SHP77 treated with DMSO at 0.1 percent for 48 hours (cell line): ENCODE data around the gene OBSL1.

Source experiments
- DNase-seq: peaks from one replicate; lab custom pipeline; 2025; lab: John Stamatoyannopoulos, UW

Gene OBSL1

DNA sequence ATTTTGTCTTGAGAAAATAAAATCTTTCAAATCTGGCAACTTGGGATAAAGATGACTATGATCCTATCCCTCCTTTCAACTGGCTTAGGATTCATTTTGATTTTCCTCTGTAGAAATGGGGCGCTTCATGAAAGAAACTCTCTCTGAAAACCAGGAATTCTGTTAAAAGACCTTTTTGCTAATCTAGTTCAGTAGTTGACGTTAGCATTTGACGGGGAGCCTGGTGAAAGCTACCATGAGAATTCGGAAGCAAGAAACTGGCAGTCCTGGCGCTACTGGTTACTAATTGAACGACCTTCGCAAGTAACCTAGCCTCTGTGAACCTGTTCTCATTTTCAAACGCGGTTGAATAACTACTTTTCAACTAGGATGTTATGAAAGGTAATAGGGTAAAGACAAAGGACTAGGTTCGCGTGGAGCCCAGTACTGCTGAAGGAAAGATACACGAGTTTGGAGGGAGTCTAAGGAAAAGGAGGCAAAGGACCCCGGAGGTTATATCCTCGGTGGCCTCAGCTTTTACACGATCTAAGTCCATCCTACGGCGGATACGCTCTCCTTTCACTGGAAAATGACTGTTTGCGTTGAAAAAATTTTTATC is 25.7 kb upstream of the OBSL1 start:
- DNase-seq: no peak

DNA sequence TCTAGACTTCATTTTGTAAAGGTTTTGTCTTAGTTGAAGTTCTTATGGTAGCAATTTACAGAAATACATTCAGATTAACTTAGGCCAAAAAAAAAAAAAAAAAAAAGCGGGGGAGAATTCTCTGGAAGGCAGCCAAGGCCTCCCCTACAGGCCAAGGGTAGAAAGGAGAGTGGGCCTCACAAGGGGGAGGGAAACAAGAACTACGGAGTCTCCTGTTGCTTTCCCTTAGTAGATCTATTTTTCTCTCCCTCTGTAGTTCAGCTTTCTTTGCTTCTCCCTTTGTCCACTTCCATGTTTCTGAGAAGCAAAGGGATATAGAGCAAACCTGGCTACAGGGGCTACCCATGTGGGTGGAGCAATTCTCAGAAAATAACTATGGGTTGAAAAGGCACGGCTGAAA is 23.9 kb upstream of the OBSL1 start:
- no peak for DNase-seq

DNA sequence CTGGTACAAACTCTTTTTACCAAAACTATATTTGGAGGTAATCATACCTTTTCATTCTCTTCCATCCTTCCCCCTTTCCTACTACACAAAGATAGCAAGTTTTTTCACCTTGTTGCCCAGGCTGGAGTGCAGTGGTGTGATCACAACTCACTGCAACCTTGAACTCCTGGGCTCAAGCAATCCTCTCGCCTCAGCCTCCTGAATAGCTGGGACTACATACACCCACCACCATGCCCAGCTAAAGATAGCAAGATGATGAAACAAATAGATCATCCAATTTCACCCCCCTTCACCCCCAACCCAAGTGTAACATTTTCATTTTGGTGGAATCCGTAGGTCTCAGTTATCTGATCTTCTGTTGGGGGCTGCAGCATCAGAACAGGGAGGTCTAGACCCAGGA is 21.8 kb upstream of the OBSL1 start:
- DNase-seq: no peak

DNA sequence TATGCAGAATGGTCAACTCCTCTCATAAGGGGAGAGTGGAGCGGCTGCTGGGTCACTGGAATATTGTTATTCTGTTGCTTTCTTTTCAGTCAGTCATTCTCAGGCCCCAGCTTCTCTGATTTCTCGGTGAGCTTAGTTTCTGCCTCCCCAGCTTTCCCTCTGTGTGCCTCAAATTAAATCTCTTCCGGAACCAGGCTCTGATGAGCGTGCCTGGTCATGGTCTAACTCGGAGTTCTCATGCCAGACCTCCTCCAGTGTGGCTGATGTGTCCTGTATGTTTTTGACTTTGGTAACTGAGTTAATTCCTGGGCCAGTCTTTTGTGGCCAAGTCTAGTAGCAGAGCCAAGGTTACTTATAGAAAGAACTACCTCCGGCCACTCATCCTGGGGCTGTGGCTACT is 21.4 kb upstream of the OBSL1 start:
- no peak for DNase-seq

DNA sequence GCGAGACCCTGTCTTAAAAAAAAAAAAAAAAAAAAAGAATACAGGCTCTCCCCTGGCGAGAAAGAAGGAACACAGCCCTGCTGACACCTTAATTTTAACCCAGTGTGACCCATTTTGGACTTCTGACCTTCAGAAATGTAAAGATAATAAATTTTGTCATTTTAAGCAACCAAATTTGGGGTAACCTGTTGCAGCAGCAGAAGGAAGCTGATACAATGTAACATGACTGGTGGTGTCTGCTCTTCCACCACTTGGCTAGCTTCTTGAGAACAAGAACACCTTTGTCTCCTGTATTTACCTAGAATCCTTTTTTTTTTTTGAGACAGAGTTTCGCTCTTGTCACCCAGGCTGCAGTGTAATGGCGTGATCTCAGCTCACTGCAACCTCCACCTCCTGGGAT is 19.8 kb upstream of the OBSL1 start:
- DNase-seq: no peak

DNA sequence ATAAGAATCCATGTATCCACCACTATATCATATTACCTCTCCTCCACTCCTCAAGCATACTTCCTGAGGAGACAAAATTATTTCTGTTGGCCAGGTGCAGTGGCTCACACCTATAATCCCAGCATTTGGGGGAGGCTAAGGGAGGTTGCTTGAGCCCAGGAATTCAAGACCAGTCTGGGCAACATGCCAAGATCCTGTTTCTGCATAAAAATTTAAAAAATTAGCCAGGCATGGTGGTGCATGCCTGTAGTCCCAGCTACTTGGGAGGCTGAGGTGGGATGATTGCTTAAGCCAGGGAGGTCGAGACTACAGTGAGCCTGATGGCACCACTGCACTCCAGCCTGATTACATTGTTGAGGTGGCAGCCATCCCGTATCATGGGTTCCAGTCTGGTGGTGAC is 10.0 kb upstream of the OBSL1 start:
- no peak for DNase-seq

DNA sequence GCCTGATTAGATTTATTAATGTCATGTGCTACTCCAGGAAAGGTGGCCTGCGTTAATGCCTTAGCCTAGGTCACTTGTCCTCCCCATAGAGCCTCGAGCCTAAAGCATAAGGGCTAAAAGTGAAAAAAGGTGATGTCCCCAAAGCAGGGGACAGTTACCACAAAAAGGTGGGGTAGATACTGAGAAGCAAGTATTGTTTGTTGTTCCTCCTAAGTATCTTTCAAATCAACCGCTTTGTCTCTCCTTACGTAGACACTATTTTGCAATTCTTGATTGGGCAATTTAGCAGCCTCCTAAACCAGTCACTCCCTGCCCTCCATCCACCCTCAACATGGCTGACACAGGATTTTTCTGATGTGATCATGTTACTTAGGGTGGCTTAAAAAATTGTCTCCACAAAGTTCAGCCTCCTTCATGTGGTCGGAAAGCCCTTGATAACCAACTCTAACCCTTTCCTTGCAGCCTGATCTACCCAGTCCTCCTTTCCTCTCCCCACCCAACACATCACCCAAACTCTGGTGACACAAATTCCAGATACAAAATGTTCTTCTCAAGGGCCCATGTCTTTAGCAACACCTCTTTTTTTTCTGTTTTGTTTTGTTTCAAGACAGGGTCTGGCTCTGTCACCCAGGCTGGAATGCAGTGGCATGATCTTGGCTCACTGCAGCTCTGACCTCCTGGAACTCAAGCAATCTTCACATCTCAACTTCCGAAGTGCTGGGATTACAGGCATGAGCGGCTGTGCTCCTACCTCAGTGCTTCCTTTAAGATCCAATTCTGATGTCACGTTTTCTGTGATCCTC is 7.7 kb upstream of the OBSL1 start:
- DNase-seq: no peak

DNA sequence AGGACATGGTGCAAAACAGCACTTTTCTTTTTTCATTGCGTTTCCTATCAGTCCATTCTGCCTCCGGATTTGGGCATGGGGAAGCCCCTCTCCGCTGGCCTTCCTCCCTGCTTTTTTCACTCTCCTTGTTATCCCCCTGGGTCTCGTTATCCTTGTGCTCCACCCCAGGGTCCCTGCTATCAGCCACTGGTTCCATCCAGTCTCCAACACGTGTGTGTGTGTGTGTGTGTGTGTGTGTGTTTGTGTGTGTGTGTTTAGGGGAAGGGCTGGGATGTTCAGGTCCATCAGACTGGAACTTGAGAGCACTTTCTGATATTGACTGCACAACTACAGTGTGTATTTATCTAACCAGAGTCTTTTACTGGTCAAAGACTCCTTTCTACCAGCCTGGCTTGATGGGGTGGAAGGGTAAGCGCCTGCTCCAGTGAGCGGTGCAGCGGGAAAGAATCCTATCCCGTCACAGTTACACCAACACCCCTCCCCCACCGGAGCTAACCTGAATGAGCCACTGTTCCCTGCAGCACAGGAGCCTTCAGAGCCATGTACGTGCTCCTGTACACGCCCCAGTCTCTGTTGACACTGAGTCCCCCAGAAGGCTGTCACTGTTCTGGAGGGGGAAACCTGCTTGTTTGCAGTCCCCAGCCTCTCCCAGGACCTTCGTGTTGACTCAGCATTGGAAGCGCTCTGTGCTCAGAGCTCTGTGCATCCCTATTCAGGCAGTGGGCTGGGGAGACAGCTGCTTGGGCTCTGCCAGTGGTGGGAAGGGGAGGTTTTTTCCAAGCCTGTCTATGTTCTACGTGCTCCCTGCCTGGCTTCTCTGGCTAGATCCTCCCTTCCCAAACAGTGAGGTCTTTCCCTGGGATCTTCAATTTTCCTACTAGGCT is 5.4 kb upstream of the OBSL1 start:
- DNase-seq: peak; percentile 60

DNA sequence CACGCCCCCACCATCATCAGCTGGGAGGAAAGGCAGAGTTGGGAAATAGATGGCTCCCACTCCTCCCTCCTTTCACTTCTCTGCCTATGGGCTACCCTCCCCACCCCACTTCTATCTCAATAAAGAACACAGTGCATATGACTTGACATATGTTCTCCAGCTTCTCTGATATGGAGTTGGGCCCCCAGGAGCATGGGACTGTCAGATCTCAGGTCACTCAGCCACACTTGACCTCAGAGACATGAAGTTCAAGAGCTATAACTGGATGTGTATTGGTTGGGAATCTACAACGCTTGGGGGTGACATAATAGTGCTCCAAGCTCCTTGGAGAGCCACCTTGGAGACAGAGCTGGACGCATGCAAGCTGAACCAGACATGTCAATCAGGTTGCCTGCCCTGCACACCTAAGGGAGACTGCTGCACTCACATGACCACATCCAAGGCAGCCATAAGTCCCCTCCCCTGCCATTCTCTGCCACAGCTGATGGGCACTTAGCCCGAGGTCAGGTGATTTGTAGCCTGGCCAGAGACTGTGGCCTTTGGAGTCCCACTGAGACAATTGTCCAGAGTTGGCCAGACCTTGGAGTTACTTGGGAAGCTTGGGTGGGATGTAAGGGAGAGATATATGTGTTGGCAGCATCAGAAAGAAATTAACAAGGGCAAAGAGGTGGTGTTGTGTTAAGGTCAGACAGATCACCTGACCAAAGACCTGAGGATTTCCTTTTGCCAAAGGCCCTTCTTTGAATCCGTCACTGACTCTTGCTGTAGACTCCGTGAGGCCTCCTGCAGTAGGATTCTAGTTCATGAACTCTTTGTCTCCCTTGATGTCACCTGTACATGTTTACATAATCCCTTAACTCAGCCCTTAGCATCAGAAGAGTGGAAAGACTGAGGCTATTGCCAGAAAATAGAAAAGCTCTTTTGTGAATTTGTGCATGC is 4.5 kb upstream of the OBSL1 start:
- no peak for DNase-seq

DNA sequence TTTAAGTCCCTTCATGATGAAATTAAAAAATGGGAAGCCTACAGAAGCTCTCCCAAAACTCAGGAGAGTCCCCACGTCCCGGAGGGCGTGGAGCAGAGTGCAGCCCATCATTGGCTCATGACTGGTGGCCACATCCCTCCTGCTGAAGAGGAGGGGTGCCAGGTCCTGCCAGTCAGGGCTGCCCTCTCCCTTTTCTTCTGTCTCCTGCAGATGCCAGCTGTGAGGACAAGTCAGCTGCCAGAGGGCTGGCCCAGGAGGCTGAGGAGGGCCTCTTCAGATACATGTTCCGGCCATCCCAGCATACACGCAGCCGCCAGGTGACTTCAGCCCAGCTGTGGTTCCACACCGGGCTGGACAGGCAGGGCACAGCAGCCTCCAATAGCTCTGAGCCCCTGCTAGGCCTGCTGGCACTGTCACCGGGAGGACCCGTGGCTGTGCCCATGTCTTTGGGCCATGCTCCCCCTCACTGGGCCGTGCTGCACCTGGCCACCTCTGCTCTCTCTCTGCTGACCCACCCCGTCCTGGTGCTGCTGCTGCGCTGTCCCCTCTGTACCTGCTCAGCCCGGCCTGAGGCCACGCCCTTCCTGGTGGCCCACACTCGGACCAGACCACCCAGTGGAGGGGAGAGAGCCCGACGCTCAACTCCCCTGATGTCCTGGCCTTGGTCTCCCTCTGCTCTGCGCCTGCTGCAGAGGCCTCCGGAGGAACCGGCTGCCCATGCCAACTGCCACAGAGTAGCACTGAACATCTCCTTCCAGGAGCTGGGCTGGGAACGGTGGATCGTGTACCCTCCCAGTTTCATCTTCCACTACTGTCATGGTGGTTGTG is 3.4 kb upstream of the OBSL1 start:
- DNase-seq: no peak

DNA sequence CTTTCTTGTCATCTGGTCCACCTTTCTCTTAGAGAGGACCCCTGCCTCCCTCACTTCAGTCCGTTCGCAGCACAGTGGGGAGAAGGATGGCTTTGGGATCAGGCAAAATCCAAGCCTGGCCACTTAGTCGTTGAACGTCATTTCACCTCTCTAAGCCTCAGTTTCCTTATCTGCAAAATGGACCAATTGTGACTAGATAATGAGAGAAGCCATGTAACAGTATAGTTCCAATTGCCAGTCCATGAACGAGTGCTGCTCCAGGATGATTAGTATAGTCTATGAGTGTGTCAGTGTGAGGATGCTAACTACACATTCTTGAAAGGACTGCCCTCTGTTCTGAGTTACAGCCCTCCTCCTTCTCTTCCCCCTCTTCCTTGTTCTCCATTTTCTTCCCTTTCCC is 1.8 kb upstream of the OBSL1 start:
- DNase-seq: no peak

DNA sequence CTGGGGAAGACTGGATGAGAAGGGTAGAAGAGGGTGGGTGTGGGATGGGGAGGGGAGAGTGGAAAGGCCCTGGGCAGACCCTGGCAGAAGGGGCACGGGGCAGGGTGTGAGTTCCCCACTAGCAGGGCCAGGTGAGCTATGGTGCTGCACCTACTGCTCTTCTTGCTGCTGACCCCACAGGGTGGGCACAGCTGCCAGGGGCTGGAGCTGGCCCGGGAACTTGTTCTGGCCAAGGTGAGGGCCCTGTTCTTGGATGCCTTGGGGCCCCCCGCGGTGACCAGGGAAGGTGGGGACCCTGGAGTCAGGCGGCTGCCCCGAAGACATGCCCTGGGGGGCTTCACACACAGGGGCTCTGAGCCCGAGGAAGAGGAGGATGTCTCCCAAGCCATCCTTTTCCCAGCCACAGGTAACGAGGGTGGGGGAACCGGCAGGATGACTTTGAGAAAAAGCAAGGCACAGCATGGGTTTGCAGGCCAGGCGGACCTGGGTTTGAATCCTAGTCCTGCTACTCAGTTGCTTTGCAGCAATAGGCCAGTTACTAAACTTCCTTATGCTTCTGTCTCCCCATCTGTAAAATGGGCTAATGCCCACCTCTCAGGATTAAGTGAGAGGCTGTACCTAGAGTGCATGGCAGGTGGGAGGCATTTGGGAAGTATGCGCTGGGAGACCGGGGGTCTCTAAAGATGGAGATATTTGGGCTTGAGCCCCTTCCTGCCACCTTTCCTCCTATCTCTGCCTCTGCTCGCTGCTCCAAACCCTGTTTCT is 1.1 kb upstream of the OBSL1 start, which contains the start of gene INHA:
Gene INHA, plus strand, starts transcription at position 74 of the 765 bp plus-strand sequence. Its CDS starts 65 bp downstream, at position 139.
- DNase-seq: no peak

DNA sequence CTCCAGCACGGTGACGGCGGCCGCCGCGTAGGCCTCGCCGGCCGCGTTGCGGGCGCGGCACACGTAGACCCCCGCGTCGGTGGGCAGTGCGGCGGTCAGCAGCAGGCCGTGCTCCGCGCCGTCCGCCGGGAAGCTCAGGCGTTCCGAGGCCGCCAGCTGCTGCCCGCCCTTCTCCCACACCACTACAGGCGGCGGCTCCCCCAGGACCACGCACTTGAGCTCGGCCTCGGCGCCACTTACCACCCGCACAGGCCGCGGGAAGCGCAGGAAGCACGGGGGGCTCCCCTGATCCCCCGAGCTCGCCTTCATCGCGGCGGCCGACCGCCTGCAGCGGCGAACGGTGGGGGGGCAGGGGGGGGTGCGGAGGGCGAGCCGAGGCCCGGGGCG is 422 bp downstream of the OBSL1 start:
- no peak for DNase-seq

DNA sequence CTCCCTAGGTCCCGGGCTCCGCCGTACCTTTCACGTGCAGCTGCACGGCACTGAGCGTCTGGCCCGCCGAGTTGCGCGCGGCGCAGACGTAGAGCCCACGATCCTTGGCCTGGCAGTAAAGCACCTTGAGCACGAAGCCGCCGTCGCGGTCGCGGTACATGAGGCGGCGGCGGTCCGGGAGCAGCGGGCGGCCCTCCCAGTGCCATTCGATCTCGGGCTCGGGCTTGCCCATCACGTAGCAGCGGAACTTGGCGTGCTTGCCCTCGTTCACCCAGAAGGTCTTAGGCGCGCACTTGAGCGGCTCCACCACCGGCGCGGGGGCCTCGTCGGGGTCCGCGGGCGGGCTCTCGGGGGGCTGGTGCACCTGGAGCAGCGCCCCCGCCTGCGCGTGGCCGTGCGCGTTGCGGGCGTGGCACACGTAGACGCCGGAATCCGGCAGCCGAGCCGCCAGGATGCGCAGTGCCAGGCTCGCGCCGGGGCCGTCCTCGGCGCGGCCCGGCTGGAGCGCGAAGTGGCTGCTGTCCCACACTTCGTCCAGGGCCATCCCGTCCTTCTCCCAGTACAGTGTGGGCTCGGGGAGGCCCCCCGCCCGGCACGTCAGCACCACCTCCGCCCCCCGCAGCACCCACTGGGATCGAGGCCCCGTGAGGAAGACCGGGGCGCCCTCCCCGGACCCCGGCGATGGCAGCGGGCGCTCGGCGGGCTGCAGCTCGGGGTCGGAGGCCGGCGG is 980 bp downstream of the OBSL1 start:
- DNase-seq: no peak

DNA sequence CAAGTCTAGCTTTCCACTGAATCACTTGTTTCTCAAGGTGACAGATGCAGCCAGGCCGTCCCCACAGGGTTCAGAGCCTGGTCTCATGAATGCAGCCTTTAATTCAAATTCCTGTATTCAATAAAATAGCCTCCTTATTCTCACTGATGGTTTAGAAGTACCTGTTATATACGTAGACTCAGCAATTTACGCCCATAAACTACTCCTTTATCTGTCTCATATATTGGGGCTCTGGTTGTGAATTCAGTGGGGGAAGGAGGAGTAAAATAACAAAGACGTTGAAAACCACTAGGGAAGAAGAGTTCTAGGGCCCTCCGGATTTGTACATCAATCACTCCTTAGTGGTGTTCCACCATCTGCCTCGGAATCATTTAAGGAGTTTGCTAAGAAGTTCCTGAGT is 1.7 kb downstream of the OBSL1 start:
- DNase-seq: no peak

DNA sequence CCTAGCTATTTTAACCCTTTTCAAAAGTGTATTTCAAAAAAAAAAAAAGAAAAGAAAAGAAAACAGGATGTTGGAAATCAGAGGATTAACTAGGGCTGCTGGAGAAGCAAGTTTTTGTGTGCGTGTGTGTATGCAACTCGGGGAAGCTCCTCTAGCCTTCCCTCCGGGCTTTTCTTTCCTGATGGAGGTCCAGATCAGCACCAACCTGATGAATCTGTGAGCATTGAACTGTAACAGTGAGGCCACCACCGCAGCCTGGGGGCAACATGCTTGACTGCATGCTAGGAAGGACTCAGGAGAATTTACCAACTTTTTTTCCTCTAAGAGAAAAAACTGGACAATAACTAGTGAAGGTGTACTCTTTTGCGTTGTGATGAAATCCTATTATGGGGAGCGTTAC is 2.3 kb downstream of the OBSL1 start:
- no peak for DNase-seq

DNA sequence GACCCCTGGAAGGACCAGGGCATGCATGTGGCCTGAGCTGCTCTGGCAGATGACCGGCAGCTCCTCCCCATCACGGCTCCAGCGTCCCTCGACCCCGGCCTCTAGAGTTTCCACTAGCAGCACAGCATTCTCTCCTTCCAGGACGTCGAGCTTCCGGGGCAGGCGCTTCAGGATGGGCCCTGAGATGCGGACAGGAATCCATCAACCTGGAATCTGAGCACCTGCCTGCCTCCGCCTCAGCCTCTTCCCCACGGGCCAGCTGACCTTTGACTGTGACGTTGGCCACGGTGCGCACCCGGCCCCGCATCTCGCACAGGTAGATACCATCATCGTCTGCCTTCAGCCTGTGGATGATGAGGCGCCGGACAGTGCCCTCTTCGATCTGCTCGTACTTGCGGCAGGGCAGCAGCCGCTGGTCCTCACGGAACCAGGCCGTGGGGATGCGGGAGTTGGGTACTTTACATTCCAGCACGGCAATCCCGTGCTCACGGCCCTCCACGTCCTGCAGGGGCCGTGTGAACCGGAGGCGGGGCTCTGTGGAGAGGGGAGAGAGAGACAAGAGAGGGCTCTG is 3.5 kb downstream of the OBSL1 start:
- DNase-seq: no peak

DNA sequence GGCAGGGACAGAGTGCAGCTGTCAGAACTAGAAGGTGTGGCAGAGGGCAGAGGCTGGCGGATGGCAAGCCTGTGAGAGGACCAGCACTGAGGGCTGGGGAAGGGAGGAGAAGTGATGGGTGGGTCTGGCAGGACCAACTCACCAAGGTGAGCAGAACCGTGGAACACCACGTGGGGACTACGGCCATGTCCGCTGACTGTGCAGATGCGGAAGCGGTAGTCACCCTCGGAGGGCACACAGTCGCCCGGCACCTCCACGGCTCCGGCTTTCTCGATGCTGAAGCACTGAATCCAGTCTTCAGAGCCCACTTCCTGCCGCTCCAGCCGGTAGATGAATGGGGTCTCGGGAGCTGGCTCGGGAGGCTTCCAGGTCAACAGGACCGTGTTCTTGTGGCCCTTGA is 4.2 kb downstream of the OBSL1 start:
- DNase-seq: no peak

DNA sequence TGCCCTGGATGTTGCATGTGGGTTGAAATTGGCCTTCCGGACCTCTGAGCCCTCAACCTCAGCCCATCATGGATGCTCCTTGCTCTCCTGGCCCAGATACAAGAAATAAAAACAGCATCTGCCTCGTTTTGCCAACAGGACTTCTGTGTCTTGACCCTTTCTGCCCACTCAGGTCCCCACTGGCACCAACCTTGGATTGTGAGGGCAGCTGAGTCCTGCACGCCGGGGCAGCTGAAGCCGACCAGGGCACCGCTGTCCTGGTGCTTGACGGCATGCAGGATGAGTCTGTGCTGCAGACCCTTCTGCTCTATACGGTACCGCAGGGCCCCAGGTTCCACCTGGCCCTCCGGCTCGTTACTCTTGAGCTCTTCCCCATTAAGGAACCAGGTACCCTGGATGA is 4.7 kb downstream of the OBSL1 start:
- no peak for DNase-seq
